CD8-positive, alpha-beta memory T cell (primary cell): ENCODE results near the gene LDHA. TPM values are rescaled to one million over a fixed set of nuclear protein-coding genes. Genes with fewer than 3 reads are reported as not detected.

Source experiments
- CTCF ChIA-PET: fragments of 350-600 bp; sonication (Branson Sonifier 250); formaldehyde crosslinking; loops from one replicate; lab custom pipeline; 2021; ENCODE audit warnings: antibody characterized with exemption; lab: Charles Lee
- POLR2A ChIA-PET: fragments of 350-600 bp; sonication (Branson Sonifier 250); formaldehyde crosslinking; loops from one replicate; lab custom pipeline; 2021; ENCODE audit warnings: antibody characterized with exemption; lab: Charles Lee
- DNase-seq, 5 donors: peaks; one replicate each; pipeline versions ENCODE4 v3.0.0 to v3.0.0-alpha.2; 2020 to 2022; ENCODE audit warnings: mixed read lengths in 1 of 5
- H3K27ac ChIP-seq: one replicate; pipeline ENCODE4 v1.7.0; 2013; ENCODE audit warnings: low read depth, mild to moderate bottlenecking, low read length, moderate library complexity
- H3K27me3 ChIP-seq: 2 replicates; pipeline ENCODE4 v1.7.0; 2013; ENCODE audit warnings: low read length, mild to moderate bottlenecking; ENCODE audit not compliant: insufficient read depth, poor library complexity, severe bottlenecking
- H3K36me3 ChIP-seq: 2 replicates; pipeline ENCODE4 v1.7.0; 2013; ENCODE audit warnings: mild to moderate bottlenecking, low read length, moderate library complexity; ENCODE audit not compliant: insufficient read depth
- H3K4me1 ChIP-seq: 2 replicates; pipeline ENCODE4 v1.7.0; 2013; ENCODE audit warnings: mild to moderate bottlenecking, low read length, moderate library complexity; ENCODE audit not compliant: insufficient read depth
- H3K4me3 ChIP-seq: 2 replicates; pipeline ENCODE4 v1.7.0; 2013; ENCODE audit warnings: mild to moderate bottlenecking, low read length
- H3K9me3 ChIP-seq: 2 replicates; pipeline ENCODE4 v1.7.0; 2013; ENCODE audit warnings: mild to moderate bottlenecking, low read length
- H3K27ac Mint-ChIP-seq, 8 donors: one replicate each; pipeline ENCODE4 v1.8.0; 2020 to 2021; ENCODE audit warnings: mixed read lengths in 8 of 8, mild to moderate bottlenecking in 6 of 8, inconsistent platforms in 3 of 8, moderate library complexity in 3 of 8
- H3K27me3 Mint-ChIP-seq, 2 donors: one replicate each; pipeline ENCODE4 v1.8.0; 2020 to 2021; ENCODE audit warnings: mixed read lengths in 2 of 2, mild to moderate bottlenecking in 1 of 2, moderate library complexity in 1 of 2
- H3K36me3 Mint-ChIP-seq, 3 donors: one replicate each; pipeline ENCODE4 v1.8.0; 2020 to 2021; ENCODE audit warnings: mixed read lengths in 3 of 3, inconsistent platforms in 1 of 3, mild to moderate bottlenecking in 1 of 3
- H3K4me1 Mint-ChIP-seq, 3 donors: one replicate each; pipeline ENCODE4 v1.8.0; 2020 to 2021; ENCODE audit warnings: mixed read lengths in 3 of 3, inconsistent platforms in 1 of 3, mild to moderate bottlenecking in 1 of 3
- H3K4me3 Mint-ChIP-seq, 7 donors: one replicate each; pipeline ENCODE4 v1.8.0; 2020 to 2021; ENCODE audit warnings: mixed read lengths in 7 of 7, mild to moderate bottlenecking in 6 of 7, moderate library complexity in 4 of 7, inconsistent platforms in 2 of 7
- H3K9me3 Mint-ChIP-seq, 5 donors: one replicate each; pipeline ENCODE4 v1.8.0; 2020 to 2022; ENCODE audit warnings: mixed read lengths in 5 of 5, mild to moderate bottlenecking in 3 of 5, moderate library complexity in 2 of 5, inconsistent platforms in 1 of 5
- polyA plus RNA-seq: library from polyadenylated mRNA; unstranded; fragments of 300-500 nt; fragmentation: Illumina TruSeq; gene quantifications from one replicate; pipeline ENCODE4 v1.2.3, GENCODE V29; 2021
- total RNA-seq, 2 experiments: library from RNA; stranded (reverse); gene quantifications; one replicate each; pipeline ENCODE4 v1.2.3, GENCODE V29; 2021

Gene LDHA
- total RNA-seq (1,000 to 10,000 TPM; 1,546 to 1,631 TPM), polyA plus RNA-seq (389 TPM)

GRCh38 chr11:18394275-18394927, at the start of gene LDHA:
LDHA (plus strand) TSS chr11:18394563; CDS start chr11:18396843, 2,280 bp downstream.
- H3K4me3 Mint-ChIP-seq: peak within 1 kb of the TSS; percentile 97 to 99 (median 98)
- CTCF ChIA-PET: interaction anchor here (0.9 to 4.0 kb wide), 8 partner anchors 10 to 328 kb away, joined by 3 to 37 read pairs (median 4); partner anchors contain the start of gene HPS5
- peak; percentile 94 to 99 (median 99) for DNase-seq
- Histone ChIP-seq H3K36me3 (peaks cover 25% of the 10 kb centered on the region), H3K4me1 (peaks cover 22% of the 10 kb centered on the region), H3K27ac (peak within 1 kb of the TSS; percentile 89), H3K4me3 (peak within 1 kb of the TSS; percentile 91), H3K27me3 (no peaks in the 10 kb centered on the region), H3K9me3 (no peaks in the 10 kb centered on the region)
- POLR2A ChIA-PET: interaction anchor here (0.6 to 3.5 kb wide), 5 partner anchors 11 to 1656 kb away, joined by 3 to 48 read pairs (median 24); partner anchors contain the start of genes C11orf58, GTF2H1, HPS5 and TSG101
- H3K27ac Mint-ChIP-seq: peak within 1 kb of the TSS; percentile 89 to 100 (median 98)
- H3K36me3 Mint-ChIP-seq: peaks cover 12 to 48% (median 12%) of the 10 kb centered on the region in 3 donors
- H3K4me1 Mint-ChIP-seq: peaks cover 30 to 48% (median 45%) of the 10 kb centered on the region in 3 donors
- peaks cover 0 to 2% (median 0%) of the 10 kb centered on the region in 5 donors for H3K9me3 Mint-ChIP-seq
- peaks cover 0 to 12% of the 10 kb centered on the region in 2 donors for H3K27me3 Mint-ChIP-seq

DNA sequence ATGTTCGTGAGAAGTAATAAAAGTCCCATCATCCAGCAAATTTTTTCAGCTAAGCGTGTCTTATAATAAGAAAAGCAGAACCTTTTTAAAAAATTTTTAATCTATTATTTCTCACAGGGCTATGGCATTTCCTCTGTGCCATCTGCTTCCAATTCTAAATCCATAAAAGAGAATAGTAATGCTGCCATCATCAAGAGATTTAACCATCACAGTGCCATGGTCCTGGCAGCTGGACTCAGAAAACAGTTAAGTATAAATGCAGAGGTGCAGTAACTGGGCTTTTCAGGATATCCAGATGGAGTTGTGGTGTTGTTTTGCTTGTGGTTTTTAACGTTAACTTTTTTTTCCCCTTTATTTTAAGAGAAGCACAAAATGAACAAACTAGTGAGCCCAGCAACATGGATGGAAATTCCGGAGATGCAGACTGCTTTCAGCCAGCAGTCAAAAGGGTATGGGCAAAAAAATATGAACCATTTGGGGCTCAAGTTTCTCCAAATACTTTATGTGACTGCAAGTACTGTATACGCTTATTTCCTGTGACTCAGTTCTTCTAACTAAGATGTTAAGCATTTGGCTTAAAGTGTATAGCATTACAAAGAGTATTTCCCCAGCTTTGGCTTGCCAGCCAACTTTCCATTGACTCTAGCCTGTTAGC, 46.8 kb upstream of the LDHA start:
- no peak for DNase-seq
- POLR2A ChIA-PET: interaction anchor here (0.6 kb wide), 1 partner anchor 42 kb away, joined by 10 read pairs; no protein-coding TSS in a partner anchor
- no peak overlapping the region for H3K4me3 Mint-ChIP-seq
- Histone ChIP-seq H3K4me3 (no peak overlapping the region), H3K27me3 (no peaks in the 10 kb centered on the region), H3K4me1 (no peaks in the 10 kb centered on the region), H3K27ac (no peak overlapping the region), H3K36me3 (peaks cover 29% of the 10 kb centered on the region), H3K9me3 (no peaks in the 10 kb centered on the region)
- peak overlapping the region in 2 of 8 donors; percentile 73 to 76 for H3K27ac Mint-ChIP-seq
- peaks cover 7 to 71% (median 23%) of the 10 kb centered on the region in 3 donors for H3K36me3 Mint-ChIP-seq
- H3K9me3 Mint-ChIP-seq: no peaks in the 10 kb centered on the region
- H3K4me1 Mint-ChIP-seq: peaks cover 0 to 3% (median 3%) of the 10 kb centered on the region in 3 donors
- CTCF ChIA-PET: interaction anchor here (1.3 kb wide), 1 partner anchor 9 kb away, joined by 3 read pairs; no protein-coding TSS in a partner anchor
- no peaks in the 10 kb centered on the region for H3K27me3 Mint-ChIP-seq

DNA sequence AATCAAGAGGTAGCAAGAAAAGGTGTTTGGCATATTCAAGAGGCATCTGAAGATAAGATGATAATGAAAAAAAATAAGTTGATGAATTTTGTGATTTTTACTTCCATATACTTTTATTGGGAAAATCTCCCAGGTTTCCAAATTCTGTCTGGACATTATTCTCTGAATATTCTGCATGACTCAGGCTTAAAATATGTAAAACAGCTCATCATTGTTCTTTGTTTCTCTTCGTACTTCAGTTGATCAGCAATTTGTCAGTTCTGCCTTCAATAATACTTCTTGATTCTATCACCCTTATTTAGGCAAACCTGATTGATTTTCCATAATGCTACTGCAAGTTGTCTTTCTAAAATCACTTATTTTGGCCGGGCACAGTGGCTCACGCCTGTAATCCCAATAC, 41.8 kb upstream of the LDHA start:
- CTCF ChIA-PET: no interaction called here
- no peaks in the 10 kb centered on the region for H3K9me3 ChIP-seq
- H3K9me3 Mint-ChIP-seq: no peaks in the 10 kb centered on the region
- H3K27me3 ChIP-seq: no peaks in the 10 kb centered on the region
- no peak overlapping the region for H3K27ac ChIP-seq
- no peaks in the 10 kb centered on the region for H3K27me3 Mint-ChIP-seq
- H3K4me3 ChIP-seq: no peak overlapping the region
- peak overlapping the region in 1 of 8 donors; percentile 71 for H3K27ac Mint-ChIP-seq
- no peaks in the 10 kb centered on the region for H3K4me1 ChIP-seq
- H3K36me3 ChIP-seq: peaks cover 38% of the 10 kb centered on the region
- no peak for DNase-seq
- peaks cover 0 to 1% (median 0%) of the 10 kb centered on the region in 3 donors for H3K4me1 Mint-ChIP-seq
- POLR2A ChIA-PET: no interaction called here
- H3K4me3 Mint-ChIP-seq: no peak overlapping the region
- peaks cover 0 to 77% (median 27%) of the 10 kb centered on the region in 3 donors for H3K36me3 Mint-ChIP-seq

GRCh38 chr11:18358646-18359045, 35.7 kb upstream of the LDHA start:
- POLR2A ChIA-PET: no interaction called here
- Mint-ChIP-seq H3K27ac (peak overlapping the region in 3 of 8 donors; percentile 3 to 32 (median 7)), H3K9me3 (no peaks in the 10 kb centered on the region), H3K4me1 (peaks cover 0 to 1% (median 0%) of the 10 kb centered on the region in 3 donors), H3K27me3 (no peaks in the 10 kb centered on the region), H3K4me3 (no peak overlapping the region), H3K36me3 (peaks cover 10 to 75% (median 22%) of the 10 kb centered on the region in 3 donors)
- CTCF ChIA-PET: interaction anchor here (0.9 to 1.1 kb wide), 2 partner anchors 36 to 145 kb away, joined by 3 read pairs; partner anchors contain the start of gene LDHA
- no peak overlapping the region for H3K27ac ChIP-seq
- H3K9me3 ChIP-seq: no peaks in the 10 kb centered on the region
- peaks cover 51% of the 10 kb centered on the region for H3K36me3 ChIP-seq
- H3K4me3 ChIP-seq: no peak overlapping the region
- no peaks in the 10 kb centered on the region for H3K27me3 ChIP-seq
- H3K4me1 ChIP-seq: no peaks in the 10 kb centered on the region
- DNase-seq: no peak

DNA sequence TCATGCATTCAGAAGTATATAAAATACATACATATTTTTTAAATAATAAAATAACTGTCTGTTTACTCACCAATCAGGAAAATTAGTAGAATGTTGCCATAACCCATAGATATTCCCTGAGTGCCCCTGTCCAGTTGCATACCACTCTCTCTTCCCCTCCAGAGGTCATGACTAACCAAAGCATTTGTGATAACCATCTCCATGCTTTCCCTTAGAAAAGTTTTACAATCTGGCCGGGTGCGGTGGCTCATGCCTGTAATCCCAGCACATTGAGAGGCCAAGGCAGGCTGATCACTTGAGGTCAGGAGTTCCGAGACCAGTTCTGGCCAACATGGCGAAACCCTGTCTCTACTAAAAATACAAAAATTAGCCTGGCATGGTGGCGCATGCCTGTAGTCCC, 33.2 kb upstream of the LDHA start:
- no peak overlapping the region for H3K4me3 Mint-ChIP-seq
- H3K4me1 ChIP-seq: no peaks in the 10 kb centered on the region
- peaks cover 16 to 78% (median 22%) of the 10 kb centered on the region in 3 donors for H3K36me3 Mint-ChIP-seq
- no peaks in the 10 kb centered on the region for H3K27me3 Mint-ChIP-seq
- H3K27ac Mint-ChIP-seq: peak overlapping the region in 1 of 8 donors; percentile 80
- H3K9me3 ChIP-seq: no peaks in the 10 kb centered on the region
- no peak overlapping the region for H3K27ac ChIP-seq
- ChIA-PET POLR2A (interaction anchor here (0.6 kb wide), 1 partner anchor 219 kb away, joined by 15 read pairs; no protein-coding TSS in a partner anchor), CTCF (no interaction called here)
- no peaks in the 10 kb centered on the region for H3K27me3 ChIP-seq
- no peak for DNase-seq
- no peak overlapping the region for H3K4me3 ChIP-seq
- peaks cover 62% of the 10 kb centered on the region for H3K36me3 ChIP-seq
- H3K4me1 Mint-ChIP-seq: peaks cover 0 to 7% (median 0%) of the 10 kb centered on the region in 3 donors
- no peaks in the 10 kb centered on the region for H3K9me3 Mint-ChIP-seq

GRCh38 chr11:18364495-18365073, 29.8 kb upstream of the LDHA start:
- CTCF ChIA-PET: no interaction called here
- Histone ChIP-seq H3K27me3 (no peaks in the 10 kb centered on the region), H3K4me1 (no peaks in the 10 kb centered on the region), H3K4me3 (no peak overlapping the region), H3K9me3 (no peaks in the 10 kb centered on the region), H3K27ac (no peak overlapping the region), H3K36me3 (peaks cover 44% of the 10 kb centered on the region)
- Mint-ChIP-seq H3K27ac (peak overlapping the region in 3 of 8 donors; percentile 29 to 36 (median 33)), H3K36me3 (peaks cover 9 to 63% (median 9%) of the 10 kb centered on the region in 3 donors), H3K27me3 (no peaks in the 10 kb centered on the region), H3K9me3 (no peaks in the 10 kb centered on the region), H3K4me1 (peaks cover 0 to 17% (median 0%) of the 10 kb centered on the region in 3 donors), H3K4me3 (no peak overlapping the region)
- POLR2A ChIA-PET: interaction anchor here (0.7 kb wide), 1 partner anchor 9 kb away, joined by 3 read pairs; no protein-coding TSS in a partner anchor
- DNase-seq: no peak

- peak overlapping the region in 2 of 8 donors; percentile 52 to 75 for H3K27ac Mint-ChIP-seq
- no peak for DNase-seq
- no peak overlapping the region for H3K27ac ChIP-seq
- H3K9me3 Mint-ChIP-seq: no peaks in the 10 kb centered on the region
- ChIA-PET CTCF (no interaction called here), POLR2A (no interaction called here)
- peaks cover 0 to 17% (median 0%) of the 10 kb centered on the region in 3 donors for H3K4me1 Mint-ChIP-seq
- no peak overlapping the region for H3K4me3 ChIP-seq
- no peaks in the 10 kb centered on the region for H3K27me3 ChIP-seq
- H3K9me3 ChIP-seq: no peaks in the 10 kb centered on the region
- H3K36me3 ChIP-seq: peaks cover 44% of the 10 kb centered on the region
- H3K4me3 Mint-ChIP-seq: no peak overlapping the region
- no peaks in the 10 kb centered on the region for H3K27me3 Mint-ChIP-seq
- no peaks in the 10 kb centered on the region for H3K4me1 ChIP-seq
- H3K36me3 Mint-ChIP-seq: peaks cover 9 to 57% (median 9%) of the 10 kb centered on the region in 3 donors
These were observed 28.6 kb upstream of the LDHA start for GRCh38 chr11:18365741-18366140.
